M059J (cell line): ENCODE data around the gene CELSR3. TPM values are rescaled to one million over a fixed set of nuclear protein-coding genes. Genes with fewer than 3 reads are reported as not detected.
A peak's percentile ranks its signal among the peaks of the same experiment; 100 is the strongest.

ENCODE experiments used
- DNase-seq: peaks from one replicate; pipeline ENCODE4 v3.0.0-alpha.2; 2012; ENCODE audit warnings: low read depth
- total RNA-seq: library from RNA; depleted of rRNA; stranded (reverse); fragments of >200 nt; shearing (Covaris generic); gene quantifications from 2 replicates; pipeline ENCODE4 v1.2.3, GENCODE V29; 2014

CELSR3 gene
- total RNA-seq, 1 experiment from 2014 or later, result 5.2 TPM

DNA sequence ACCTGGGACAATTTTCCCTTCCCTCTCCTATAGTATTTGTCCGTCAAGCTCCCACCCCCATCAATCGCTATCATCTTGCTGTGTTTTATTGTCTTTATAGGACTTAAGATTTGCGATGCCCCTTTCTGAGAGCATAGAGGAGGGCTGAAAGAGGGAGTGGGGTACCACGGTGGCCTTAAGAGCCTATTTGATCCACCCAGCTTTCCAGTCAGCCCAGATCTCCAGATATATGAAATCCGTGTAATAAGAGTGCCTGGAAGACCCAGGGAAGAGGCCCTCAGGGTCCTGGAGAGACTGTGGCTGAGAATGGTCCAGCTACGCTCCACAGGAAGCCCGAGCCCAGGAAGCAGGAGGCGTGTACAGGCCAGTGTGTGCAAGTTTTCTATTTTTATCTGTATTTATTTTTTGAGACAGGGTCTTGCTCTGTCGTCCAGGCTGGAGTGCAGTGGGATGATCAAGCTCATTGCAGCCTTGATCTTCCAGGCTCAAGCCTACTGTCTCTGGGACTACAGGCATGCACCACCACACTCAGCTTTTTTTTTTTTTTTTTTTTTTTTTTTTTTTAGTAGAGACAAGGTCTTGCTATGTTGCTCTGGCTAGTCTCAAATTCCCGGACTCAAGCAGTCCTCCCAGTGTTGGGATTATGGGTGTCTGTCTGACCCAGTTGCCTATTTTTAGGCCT is 24.0 kb upstream of the CELSR3 start:
- DNase-seq, result peak; percentile 12

DNA sequence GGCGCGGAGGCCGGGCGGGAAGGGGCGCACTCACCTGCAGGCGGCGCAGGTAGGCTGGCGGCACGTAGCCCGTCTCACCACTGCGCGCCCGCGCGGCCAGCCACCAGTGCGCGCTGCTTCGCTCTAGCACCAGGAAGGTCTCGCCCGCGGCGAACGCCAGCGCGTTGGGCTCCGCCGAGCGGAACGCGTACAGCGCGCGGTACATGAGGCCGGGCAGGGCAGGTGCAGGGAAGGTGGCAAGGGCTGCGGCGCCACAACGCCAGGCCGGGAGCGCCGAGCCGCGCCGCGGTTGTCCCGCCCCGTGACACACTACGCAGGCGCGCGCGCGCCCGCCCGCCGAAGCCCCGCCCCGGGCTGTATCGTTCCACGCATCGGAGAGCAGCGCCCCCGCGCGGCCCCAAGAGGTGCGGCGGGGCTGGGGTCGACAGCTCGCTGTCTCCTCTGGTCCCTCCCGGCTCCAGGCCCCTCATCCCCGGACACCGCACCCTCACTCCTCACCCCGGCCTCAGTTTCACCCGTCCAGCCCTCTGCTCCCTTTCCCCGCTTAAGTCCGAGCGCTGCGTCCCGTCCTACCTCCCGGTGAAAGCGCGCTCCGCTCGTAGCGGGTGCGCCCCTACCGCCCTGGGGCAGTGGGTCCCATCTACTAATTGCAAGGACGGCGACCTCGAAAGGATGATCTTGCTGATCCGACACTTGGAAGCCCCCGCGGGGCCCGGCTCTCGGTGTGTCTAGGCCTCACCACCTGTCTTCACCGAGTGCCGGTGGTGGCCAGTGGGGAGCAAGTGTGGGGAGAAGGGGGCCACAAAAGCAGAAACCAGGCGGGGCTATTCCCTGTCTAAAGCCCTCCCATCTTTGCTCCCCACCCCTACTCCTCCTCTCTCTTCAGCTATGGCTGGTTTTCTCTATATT is 23.2 kb upstream of the CELSR3 start, which contains the start of gene NCKIPSD:
Gene NCKIPSD (minus strand): TSS at position 313 of the 909 bp plus-strand sequence. CDS start 108 bp downstream, at position 205.
- peak; percentile 72 for DNase-seq

DNA sequence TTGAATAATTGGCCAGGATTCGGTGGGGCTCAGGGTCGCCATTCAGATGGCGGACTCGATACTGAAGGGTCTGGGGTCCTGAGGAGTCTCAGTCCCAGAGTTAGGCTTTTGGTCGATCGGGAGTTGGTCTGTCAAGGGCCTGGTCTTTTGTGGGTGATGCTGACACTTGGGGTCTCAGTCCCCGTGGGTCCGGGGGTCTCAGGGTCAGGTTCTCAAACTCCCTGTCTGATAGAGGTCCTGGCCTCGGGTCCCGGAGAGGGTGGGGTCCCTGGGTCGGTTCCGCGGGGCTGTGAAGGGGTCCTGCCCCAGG is 22.6 kb upstream of the CELSR3 start:
- no peak for DNase-seq

DNA sequence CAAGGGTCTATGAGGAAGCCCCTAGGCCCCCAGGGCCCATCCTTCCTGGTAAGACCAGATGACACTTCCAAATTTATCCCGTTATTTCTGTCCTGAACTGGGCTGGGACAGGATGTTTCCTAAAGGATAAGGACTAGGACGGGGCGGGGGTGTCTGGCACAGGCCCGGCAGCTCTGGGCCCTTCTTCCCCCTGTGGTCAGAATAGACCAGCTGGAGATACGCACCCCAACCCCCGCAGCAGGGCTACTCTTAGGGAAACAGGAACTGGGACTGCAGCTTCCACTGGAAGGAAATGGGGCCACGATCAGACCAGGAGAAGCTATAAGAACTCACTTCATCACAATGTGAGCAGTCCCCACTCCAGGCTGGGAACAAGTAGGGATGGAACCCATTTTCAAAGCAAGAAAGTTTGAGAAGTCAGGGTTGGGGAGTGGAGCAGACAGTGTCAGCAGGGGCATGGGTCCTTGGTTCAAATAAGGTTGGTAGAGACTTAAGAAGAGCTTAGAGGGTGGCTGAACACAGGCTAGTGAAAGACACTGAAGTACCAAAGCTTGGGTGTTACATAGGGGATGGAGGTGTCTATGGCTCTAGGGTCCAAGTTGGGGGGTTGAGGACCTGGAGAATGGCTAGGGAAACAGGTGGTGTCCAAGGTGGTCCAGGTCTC is 21.9 kb upstream of the CELSR3 start:
- DNase-seq, result no peak

DNA sequence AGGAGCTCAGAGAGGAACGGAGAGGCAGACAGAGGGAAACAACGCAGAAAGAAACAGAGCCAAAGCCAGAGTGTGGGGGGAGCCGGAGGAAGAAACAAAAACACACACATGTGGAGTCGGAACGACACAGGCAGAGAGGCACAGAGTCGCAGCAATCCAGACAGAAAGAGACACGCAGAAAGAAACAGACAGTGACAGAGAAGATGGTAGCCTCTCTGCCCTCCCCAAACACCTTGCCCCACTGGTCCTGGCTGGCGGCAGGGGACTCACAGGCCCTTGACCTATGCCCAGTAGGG is 21.3 kb upstream of the CELSR3 start:
- DNase-seq, result no peak

DNA sequence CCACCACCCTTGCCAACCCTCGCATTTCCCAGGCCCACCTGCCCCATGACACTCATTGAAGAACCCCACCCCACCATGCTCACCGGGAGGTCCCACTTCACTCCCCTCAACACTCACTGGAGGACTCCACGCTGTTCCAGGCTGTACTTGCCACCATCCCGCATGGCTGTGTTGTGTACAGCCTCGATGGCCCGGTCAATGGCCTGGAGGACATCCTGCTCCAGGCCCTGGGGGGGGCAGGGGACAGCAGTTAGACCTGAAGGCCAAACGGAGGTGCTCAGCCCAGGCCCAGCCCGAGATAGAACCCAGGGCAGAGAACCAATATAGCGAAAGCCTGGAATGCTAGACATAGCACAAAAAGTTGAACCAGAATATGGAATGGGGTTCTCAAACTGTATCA is 20.1 kb upstream of the CELSR3 start:
- DNase-seq, result no peak

DNA sequence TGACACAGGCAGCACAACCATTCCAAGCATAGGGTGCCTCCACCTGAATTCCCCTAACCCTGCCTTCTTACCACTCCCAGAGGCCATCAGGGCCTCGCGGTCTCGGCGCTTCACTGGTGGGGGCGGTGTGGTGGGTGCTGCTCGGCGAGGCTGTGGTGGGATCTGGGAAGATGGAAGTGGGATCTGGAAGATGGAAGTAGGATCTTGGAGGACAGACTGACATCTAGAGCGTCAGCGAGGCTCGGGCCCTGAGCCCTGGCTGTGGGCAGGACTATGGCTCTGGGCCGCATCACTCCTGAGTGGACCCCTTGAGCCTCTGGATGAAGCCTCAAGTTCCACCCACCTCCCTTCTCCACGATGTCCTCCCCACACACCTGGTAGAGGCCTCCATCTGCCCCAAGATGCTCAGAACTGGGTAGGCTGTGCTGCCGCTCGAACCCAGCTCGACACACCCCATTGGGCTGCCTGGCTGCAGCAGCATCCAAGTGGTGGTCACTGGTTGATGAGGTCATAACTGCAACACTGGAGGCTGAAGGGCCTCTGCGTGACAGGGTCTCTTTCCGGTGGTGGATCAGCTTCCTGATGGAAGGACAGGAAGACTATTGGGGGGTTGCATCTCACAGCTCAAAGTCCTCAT is 19.4 kb upstream of the CELSR3 start:
- DNase-seq, result no peak

DNA sequence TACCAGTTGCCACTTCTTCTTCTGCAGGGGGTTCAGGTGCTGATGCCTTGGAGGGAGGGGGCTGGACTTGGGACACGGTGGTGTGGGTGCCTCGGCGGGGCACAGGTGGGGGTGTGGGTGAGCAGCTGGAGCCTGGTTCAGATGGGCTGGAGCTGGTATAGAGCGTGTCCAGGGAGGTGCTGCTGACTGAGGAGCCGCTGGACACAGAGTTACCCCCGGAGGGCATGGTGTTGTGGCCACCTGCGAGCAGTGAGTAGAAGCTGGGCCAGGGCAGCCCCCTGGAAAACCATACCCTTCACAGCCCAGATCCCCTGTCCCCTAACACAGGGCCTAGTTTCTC is 18.8 kb upstream of the CELSR3 start:
- DNase-seq, result no peak

DNA sequence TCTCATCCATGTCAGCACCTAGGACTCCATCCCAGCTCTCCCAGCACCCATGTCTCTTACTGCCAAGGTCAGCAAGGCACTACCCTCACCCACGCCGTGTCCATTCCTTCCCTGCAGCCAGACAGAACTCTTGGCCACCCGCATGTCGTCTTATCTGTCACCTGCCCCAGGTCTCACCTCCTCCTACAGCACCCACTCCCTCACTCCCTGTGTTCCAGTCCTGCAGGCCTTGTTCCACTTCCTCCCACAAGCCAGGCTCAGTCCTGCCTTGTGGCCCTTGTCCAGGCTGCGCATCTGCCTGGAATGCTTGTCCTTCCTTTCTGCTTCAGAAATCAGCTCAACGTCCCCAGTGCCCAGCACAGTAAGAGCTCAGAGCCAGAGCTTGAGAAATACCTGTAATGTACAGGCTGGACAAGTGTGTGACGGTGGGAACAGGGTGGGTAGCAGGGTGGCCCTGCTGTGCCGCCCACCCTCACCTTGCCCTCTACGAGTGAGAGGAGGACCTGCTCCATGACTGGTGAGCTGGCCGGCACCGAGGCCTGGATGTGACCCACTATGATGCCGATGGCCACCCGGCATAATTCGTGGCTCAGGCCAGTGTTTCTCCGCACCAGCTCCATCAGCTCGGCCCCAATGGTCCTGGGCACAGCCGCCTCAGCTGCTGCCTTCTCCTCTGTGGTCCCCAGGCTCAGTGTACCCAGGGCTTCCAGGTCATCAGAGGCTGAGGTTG is 18.3 kb upstream of the CELSR3 start:
- no peak for DNase-seq

DNA sequence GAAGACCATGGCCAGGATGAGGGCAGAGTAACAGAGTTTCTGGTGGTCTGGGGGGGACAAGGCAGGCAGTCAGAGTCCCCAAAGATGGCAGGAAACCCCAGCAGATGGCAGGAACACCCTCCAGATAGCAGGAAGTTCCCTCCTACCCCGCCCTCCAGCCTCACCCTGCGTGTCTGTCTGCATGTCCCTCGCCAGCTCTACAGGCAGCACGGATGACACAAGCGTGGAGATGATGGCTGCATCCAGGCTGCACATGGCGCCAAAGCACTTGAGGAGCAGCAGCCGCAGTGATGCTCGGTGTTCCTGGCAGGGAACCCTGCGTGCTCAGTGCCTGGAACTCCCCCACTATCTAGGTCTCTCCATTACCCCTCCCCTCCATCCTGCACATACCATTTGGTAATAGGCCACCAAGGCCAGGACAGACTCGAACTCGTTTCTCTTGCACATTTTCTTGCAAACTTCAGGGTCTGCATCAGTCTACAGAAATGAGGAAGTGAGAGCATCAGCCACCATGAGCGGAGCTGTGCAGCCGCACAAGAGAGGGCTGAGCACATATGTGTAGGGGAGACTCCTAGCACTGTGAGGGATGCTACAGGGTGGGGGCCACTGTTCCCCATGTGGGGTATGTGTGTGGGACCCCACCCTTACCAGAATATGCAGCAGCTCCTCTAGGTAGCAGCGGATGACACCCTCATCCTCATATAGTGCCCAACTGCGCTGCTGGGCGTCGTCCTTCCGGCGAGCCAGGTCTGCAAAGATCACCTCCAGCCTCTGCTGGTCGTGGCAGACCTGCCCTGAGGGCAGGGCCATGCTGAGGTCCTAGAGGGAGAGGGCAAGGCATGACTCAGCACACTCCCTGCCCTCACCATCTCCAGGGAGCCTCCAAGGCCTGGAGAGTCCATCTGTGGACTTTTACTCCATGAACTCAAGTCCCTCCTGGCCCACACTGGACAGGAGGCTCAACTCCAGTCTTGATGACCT is 17.0 kb upstream of the CELSR3 start:
- peak; percentile 27 for DNase-seq

DNA sequence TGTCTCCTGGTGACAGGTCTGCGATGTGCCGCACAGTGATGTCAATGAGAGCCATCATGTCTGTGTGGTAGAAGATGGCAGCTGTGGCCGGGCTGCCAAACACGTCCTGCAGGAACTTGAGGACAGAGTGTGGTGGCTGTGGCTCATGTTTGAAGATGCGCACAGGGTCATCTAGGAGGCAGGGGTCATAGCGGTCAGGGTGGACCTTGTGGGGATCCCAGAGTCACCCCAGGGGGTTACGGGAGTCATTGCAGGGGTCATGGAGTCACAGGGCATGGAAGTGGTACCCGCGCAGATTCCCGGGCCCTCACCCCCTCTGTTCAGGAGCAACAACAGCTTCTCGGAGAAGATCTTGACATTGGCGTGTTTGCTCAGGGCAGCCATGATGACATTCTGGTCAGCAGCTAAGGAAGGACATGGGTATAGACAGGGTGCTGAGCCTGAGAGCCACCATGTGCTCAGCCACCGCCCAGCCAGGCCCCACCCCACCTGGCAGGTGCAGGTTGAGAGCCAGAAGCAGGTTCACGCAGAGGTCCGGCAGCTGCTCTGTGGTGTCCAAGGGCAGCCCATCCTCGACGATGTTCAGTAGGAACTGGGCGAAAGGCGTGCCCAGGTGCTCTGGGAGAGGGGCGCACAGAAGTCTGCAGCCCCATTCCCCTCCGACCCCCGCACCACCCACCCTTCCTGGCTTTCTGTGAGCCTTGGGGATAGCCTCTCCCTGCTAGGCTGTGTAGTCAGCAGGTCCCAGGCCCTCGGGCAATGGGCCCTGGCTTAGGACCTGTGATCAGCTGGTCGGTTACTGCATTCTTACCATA is 16.1 kb upstream of the CELSR3 start:
- DNase-seq, result no peak

DNA sequence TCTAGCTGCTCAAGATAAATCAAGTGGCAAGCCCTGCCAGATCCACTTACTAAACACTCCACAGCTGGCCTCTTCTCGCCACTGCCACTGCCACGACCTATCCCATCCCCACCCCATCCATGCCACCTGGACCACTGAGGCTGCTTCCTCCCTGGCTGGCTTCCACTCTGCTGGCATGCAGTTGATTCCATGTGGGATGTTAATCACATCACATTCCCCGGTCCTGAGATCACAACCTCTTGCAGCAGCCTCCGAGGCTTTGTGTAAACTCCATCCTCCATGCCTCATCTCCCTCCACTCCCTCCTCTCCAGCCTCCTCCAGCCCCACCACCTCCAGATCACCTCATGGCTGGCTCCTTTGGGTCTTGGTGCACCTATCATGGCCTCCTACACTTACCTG is 15.4 kb upstream of the CELSR3 start:
- peak; percentile 27 for DNase-seq

DNA sequence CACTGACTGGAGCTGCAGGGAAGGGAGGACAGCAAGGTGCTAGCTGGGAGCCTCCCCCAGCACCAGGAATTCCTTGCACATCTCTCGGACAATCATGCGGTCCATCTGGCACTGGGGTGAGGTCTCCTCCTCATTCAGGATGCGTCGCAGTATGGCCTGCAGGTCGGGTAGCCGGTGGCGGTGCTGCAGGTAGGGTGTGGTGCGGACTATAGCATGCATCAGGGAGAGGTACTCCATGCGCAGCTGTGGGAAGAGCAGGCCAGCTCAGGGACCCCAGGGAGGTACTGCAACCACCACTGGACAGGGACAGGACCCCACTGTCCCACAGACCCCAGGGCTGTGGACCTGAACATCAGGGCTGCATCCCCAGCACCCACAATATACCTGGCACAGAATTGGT is 11.8 kb upstream of the CELSR3 start:
- DNase-seq, result no peak

DNA sequence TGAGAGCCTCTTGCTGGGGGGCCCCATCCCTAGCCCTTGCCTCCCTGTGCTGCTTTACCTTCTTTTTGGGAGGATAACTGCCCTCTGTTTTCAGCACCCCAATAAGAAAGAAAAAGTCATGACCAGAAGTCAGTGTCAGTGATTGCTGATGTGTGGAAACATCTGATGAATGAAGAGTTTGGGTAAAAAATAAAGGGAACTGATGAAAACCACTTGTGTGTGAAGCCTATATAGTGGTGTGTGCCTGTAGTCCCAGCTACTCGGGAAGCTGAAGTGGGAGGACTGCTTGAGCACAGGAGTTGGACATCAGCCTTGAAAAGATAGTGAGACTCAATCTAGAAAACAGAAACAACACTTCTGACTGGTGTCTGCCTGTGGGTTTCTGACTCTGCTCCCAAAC is 9.8 kb upstream of the CELSR3 start:
- no peak for DNase-seq

DNA sequence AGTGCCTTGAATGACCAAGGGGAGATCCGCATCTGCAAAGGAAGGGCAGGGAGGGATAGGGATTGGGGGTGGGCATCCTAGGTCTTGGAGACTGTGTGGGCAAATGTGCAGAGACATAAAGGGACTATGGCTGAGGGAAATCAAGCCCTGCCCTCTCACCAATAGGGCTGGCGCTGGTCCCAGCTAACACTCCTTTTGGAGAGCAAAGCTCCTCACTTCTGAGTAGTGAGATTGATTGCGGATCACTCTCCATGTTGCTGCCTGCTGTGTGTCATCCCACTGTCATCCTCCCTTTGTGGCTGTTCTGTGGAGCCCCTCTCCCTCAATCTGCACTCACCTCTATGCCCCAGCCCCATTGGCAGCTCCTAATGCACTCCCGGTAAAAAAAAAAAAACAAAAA is 2.2 kb upstream of the CELSR3 start:
- DNase-seq, result no peak

DNA sequence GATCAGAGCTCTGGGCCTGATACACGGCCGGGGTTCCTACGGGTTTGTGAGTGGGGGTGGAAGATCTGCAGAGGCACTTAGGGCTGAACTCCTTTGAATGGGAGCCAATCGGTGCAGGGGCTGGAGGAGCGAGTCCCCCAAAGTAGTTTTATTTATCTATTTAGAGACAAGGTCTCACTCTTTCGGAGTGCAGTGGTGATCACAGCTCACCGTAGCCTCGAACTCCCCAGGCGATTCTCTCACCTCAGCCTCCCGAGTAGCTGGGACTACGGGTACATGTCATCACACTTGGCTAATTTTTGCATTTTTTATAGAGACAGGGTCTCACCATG is 1.6 kb upstream of the CELSR3 start:
- no peak for DNase-seq

DNA sequence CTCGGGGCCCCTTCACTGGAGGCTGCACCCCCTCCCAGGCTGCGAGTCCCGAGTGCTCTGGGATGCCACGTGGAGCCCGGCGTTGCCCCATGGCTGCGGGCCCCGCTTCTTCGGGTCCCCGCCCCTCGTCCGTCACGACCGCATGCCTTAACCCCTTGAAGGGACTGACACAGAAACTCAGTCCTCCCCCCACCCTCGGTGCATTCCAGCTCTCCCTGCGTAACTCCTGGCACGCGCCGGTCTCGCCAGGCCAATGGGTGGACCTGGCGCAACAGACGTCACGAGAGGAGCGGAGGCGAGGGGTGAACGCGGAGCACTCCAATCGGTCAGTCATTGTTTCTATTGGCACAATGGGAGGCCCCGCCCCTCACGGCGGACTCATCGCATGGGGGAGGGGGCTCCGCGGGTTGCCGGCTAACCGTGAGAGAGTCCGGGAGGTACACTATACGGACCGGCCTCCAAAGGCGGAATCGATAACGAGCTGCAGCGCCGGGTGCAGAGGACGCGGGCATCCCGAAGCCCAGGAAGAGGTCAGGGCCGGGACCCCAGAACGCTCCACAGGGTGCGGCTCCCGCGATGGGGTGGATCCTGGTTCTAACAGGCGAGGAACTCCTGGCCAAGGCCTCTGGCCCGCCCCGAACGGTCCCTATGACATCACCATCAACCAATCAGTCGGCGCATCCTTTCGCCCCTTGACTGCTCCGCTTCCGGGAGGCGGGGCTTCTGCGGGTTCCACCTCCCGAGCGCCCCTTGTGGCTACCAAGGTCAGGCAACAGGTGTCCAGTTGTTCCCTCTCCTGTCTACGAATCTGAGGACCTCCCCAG is 1.0 kb upstream of the CELSR3 start:
- peak; percentile 97 for DNase-seq

DNA sequence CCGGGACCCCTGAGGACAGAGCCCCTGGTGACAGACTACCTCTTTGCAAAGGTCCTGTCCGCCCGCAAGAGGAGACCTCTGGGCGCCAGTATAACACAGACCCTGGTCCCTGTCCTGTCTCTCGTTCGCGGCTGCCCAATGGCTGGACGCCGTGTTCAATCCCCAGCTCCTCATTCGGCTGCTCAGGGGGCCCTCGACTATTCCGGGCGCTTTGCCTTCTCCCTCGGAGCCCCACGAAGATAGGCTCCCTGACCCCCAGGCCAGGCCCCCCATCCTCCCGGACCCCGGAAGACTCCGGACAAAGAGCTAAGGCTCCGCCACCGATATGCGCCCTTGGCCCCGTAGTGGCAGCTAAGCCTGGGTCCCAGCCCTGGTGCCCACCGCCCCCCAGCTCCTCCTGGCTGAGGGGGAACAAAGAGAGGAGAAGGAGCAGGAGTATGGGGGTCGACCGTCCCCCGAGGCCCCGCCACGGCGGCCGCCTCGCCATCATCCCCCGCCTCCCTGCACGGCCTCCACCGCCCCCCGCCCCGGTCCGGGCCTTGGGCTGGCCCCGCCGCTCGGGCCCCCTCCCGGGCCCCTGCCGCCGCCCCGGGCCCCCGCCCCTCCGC is 437 bp downstream of the CELSR3 start:
- DNase-seq, result no peak
